ENCODE data around the gene TMPRSS9.

TMPRSS9 gene

GRCh38 chr19:2331601-2332246, 28.3 kb upstream of the TMPRSS9 start:
- H3K27me3 ChIP-seq (ENCODE audit: control insufficient read depth in 3 of 3, insufficient read depth in 3 of 3, low read depth in 1 of 3, low read length in 3 of 3): no peaks in the 10 kb centered on the region
- peaks cover 20 to 21% of the 10 kb centered on the region in 2 donors for H3K4me1 ChIP-seq (ENCODE audit: control insufficient read depth in 2 of 2, insufficient read depth in 1 of 2, low read depth in 1 of 2, low read length in 2 of 2)
- H3K79me1 ChIP-seq (ENCODE audit: low read depth, low read length): peaks cover 24% of the 10 kb centered on the region
- DNase-seq (ENCODE audit: low spot score): no peak
- no peak overlapping the region for H3K23ac ChIP-seq (ENCODE audit: low read depth, low read length, poor library complexity)
- no peak overlapping the region for H3K27ac ChIP-seq (replicated peaks; ENCODE audit: low read length)
- H2BK120ac ChIP-seq (ENCODE audit: low read depth, low read length): no peak overlapping the region
- H2AFZ ChIP-seq (ENCODE audit: low read length): no peak overlapping the region
- H2BK12ac ChIP-seq (ENCODE audit: low read length): no peak overlapping the region
- H2BK5ac ChIP-seq (ENCODE audit: low read length): no peak overlapping the region
- H3K4me2 ChIP-seq (ENCODE audit: insufficient read depth, low read length, poor library complexity, severe bottlenecking): no peak overlapping the region
- no peak overlapping the region for H4K91ac ChIP-seq (ENCODE audit: low read depth, low read length, poor library complexity)
- no peak overlapping the region for H2BK15ac ChIP-seq (ENCODE audit: low read length)
- H3K36me3 ChIP-seq (replicated peaks in 1 of 2; ENCODE audit: control insufficient read depth in 2 of 2, insufficient read depth in 2 of 2, low read length in 2 of 2): peaks cover 5 to 13% of the 10 kb centered on the region in 2 donors
- no peak overlapping the region for H2AK5ac ChIP-seq (ENCODE audit: low read depth, low read length)
- no peak overlapping the region for H3K4ac ChIP-seq (ENCODE audit: low read length)
- no CpG with 5 or more reads among the region's 12 CpGs for WGBS, 2 donors (ENCODE audit: extremely low coverage in 2 of 2, insufficient read length in 2 of 2, insufficient replicate concordance in 1 of 2)
- H3K9ac ChIP-seq (ENCODE audit: low read depth, low read length, poor library complexity): no peak overlapping the region
- H3K4me3 ChIP-seq (ENCODE audit: low read length in 2 of 2): no peak overlapping the region
- H3K18ac ChIP-seq (ENCODE audit: low read length): no peak overlapping the region
- peak overlapping the region; percentile 1 for H3K14ac ChIP-seq (ENCODE audit: low read length)
- no peak overlapping the region for H4K8ac ChIP-seq (ENCODE audit: low read depth, low read length)
- peaks cover 0 to 6% of the 10 kb centered on the region in 2 donors for H3K9me3 ChIP-seq (replicated peaks in 1 of 2; ENCODE audit: control insufficient read depth in 2 of 2, insufficient read depth in 1 of 2, low read depth in 1 of 2, low read length in 2 of 2)

GRCh38 chr19:2332341-2333026, 27.6 kb upstream of the TMPRSS9 start:
- Histone ChIP-seq H3K9ac (ENCODE audit: low read depth, low read length, poor library complexity) (peak overlapping the region; percentile 55), H3K36me3 (replicated peaks in 1 of 2; ENCODE audit: control insufficient read depth in 2 of 2, insufficient read depth in 2 of 2, low read length in 2 of 2) (peaks cover 6 to 9% of the 10 kb centered on the region in 2 donors), H3K14ac (ENCODE audit: low read length) (peak overlapping the region; percentile 78), H2AFZ (ENCODE audit: low read length) (no peak overlapping the region), H4K91ac (ENCODE audit: low read depth, low read length, poor library complexity) (no peak overlapping the region), H3K23ac (ENCODE audit: low read depth, low read length, poor library complexity) (no peak overlapping the region), H3K79me1 (ENCODE audit: low read depth, low read length) (peaks cover 29% of the 10 kb centered on the region), H2BK12ac (ENCODE audit: low read length) (no peak overlapping the region), H3K4me3 (ENCODE audit: low read length in 2 of 2) (no peak overlapping the region), H3K9me3 (replicated peaks in 1 of 2; ENCODE audit: control insufficient read depth in 2 of 2, insufficient read depth in 1 of 2, low read depth in 1 of 2, low read length in 2 of 2) (peaks cover 0 to 8% of the 10 kb centered on the region in 2 donors), H3K27me3 (ENCODE audit: control insufficient read depth in 3 of 3, insufficient read depth in 3 of 3, low read depth in 1 of 3, low read length in 3 of 3) (no peaks in the 10 kb centered on the region), H3K4ac (ENCODE audit: low read length) (no peak overlapping the region), H2BK5ac (ENCODE audit: low read length) (peak overlapping the region; percentile 78), H3K4me1 (ENCODE audit: control insufficient read depth in 2 of 2, insufficient read depth in 1 of 2, low read depth in 1 of 2, low read length in 2 of 2) (peaks cover 24 to 25% of the 10 kb centered on the region in 2 donors), H4K8ac (ENCODE audit: low read depth, low read length) (no peak overlapping the region), H2BK120ac (ENCODE audit: low read depth, low read length) (no peak overlapping the region), H2AK5ac (ENCODE audit: low read depth, low read length) (no peak overlapping the region), H3K27ac (replicated peaks; ENCODE audit: low read length) (no peak overlapping the region), H2BK15ac (ENCODE audit: low read length) (no peak overlapping the region), H3K4me2 (ENCODE audit: insufficient read depth, low read length, poor library complexity, severe bottlenecking) (no peak overlapping the region), H3K18ac (ENCODE audit: low read length) (peak overlapping the region; percentile 42)
- no CpG with 5 or more reads among the region's 17 CpGs for WGBS, 2 donors (ENCODE audit: extremely low coverage in 2 of 2, insufficient read length in 2 of 2, insufficient replicate concordance in 1 of 2)
- no peak for DNase-seq (ENCODE audit: low spot score)

- Histone ChIP-seq H3K4me2 (ENCODE audit: insufficient read depth, low read length, poor library complexity, severe bottlenecking) (no peak overlapping the region), H3K14ac (ENCODE audit: low read length) (no peak overlapping the region), H3K4me1 (ENCODE audit: control insufficient read depth in 2 of 2, insufficient read depth in 1 of 2, low read depth in 1 of 2, low read length in 2 of 2) (peaks cover 26% of the 10 kb centered on the region in 2 donors), H3K27me3 (ENCODE audit: control insufficient read depth in 3 of 3, insufficient read depth in 3 of 3, low read depth in 1 of 3, low read length in 3 of 3) (no peaks in the 10 kb centered on the region), H3K4me3 (ENCODE audit: low read length in 2 of 2) (no peak overlapping the region), H2BK15ac (ENCODE audit: low read length) (no peak overlapping the region), H2BK12ac (ENCODE audit: low read length) (no peak overlapping the region), H3K4ac (ENCODE audit: low read length) (no peak overlapping the region), H3K9ac (ENCODE audit: low read depth, low read length, poor library complexity) (no peak overlapping the region), H4K8ac (ENCODE audit: low read depth, low read length) (no peak overlapping the region), H2BK120ac (ENCODE audit: low read depth, low read length) (no peak overlapping the region), H3K23ac (ENCODE audit: low read depth, low read length, poor library complexity) (peak overlapping the region; percentile 10), H3K36me3 (replicated peaks in 1 of 2; ENCODE audit: control insufficient read depth in 2 of 2, insufficient read depth in 2 of 2, low read length in 2 of 2) (peaks cover 6 to 14% of the 10 kb centered on the region in 2 donors), H3K9me3 (replicated peaks in 1 of 2; ENCODE audit: control insufficient read depth in 2 of 2, insufficient read depth in 1 of 2, low read depth in 1 of 2, low read length in 2 of 2) (peaks cover 0 to 8% of the 10 kb centered on the region in 2 donors), H2BK5ac (ENCODE audit: low read length) (no peak overlapping the region), H3K27ac (replicated peaks; ENCODE audit: low read length) (no peak overlapping the region), H3K18ac (ENCODE audit: low read length) (no peak overlapping the region), H2AK5ac (ENCODE audit: low read depth, low read length) (peak overlapping the region; percentile 91), H4K91ac (ENCODE audit: low read depth, low read length, poor library complexity) (no peak overlapping the region), H2AFZ (ENCODE audit: low read length) (no peak overlapping the region), H3K79me1 (ENCODE audit: low read depth, low read length) (peaks cover 30% of the 10 kb centered on the region)
- WGBS, 2 donors (ENCODE audit: extremely low coverage in 2 of 2, insufficient read length in 2 of 2, insufficient replicate concordance in 1 of 2): no CpG with 5 or more reads among the region's 27 CpGs
- DNase-seq (ENCODE audit: low spot score): no peak
Measured at GRCh38 chr19:2333027-2333806, 26.8 kb upstream of the TMPRSS9 start.

- H3K27me3 ChIP-seq (ENCODE audit: control insufficient read depth in 3 of 3, insufficient read depth in 3 of 3, low read depth in 1 of 3, low read length in 3 of 3): no peaks in the 10 kb centered on the region
- H2BK12ac ChIP-seq (ENCODE audit: low read length): peak overlapping the region; percentile 30
- H3K4me3 ChIP-seq (ENCODE audit: low read length in 2 of 2): no peak overlapping the region
- H2AK5ac ChIP-seq (ENCODE audit: low read depth, low read length): peak overlapping the region; percentile 91
- peaks cover 26% of the 10 kb centered on the region in 2 donors for H3K4me1 ChIP-seq (ENCODE audit: control insufficient read depth in 2 of 2, insufficient read depth in 1 of 2, low read depth in 1 of 2, low read length in 2 of 2)
- no peak overlapping the region for H3K18ac ChIP-seq (ENCODE audit: low read length)
- no peak for DNase-seq (ENCODE audit: low spot score)
- peaks cover 33% of the 10 kb centered on the region for H3K79me1 ChIP-seq (ENCODE audit: low read depth, low read length)
- no peak overlapping the region for H2BK15ac ChIP-seq (ENCODE audit: low read length)
- H3K36me3 ChIP-seq (replicated peaks in 1 of 2; ENCODE audit: control insufficient read depth in 2 of 2, insufficient read depth in 2 of 2, low read length in 2 of 2): peaks cover 6 to 17% of the 10 kb centered on the region in 2 donors
- H2BK5ac ChIP-seq (ENCODE audit: low read length): no peak overlapping the region
- no peak overlapping the region for H2BK120ac ChIP-seq (ENCODE audit: low read depth, low read length)
- H3K9ac ChIP-seq (ENCODE audit: low read depth, low read length, poor library complexity): no peak overlapping the region
- no peak overlapping the region for H3K23ac ChIP-seq (ENCODE audit: low read depth, low read length, poor library complexity)
- no peak overlapping the region for H3K27ac ChIP-seq (replicated peaks; ENCODE audit: low read length)
- no peak overlapping the region for H3K14ac ChIP-seq (ENCODE audit: low read length)
- H4K8ac ChIP-seq (ENCODE audit: low read depth, low read length): no peak overlapping the region
- WGBS, 2 donors (ENCODE audit: extremely low coverage in 2 of 2, insufficient read length in 2 of 2, insufficient replicate concordance in 1 of 2): no CpG with 5 or more reads among the region's 11 CpGs
- no peak overlapping the region for H2AFZ ChIP-seq (ENCODE audit: low read length)
- H3K4ac ChIP-seq (ENCODE audit: low read length): no peak overlapping the region
- peaks cover 0 to 8% of the 10 kb centered on the region in 2 donors for H3K9me3 ChIP-seq (replicated peaks in 1 of 2; ENCODE audit: control insufficient read depth in 2 of 2, insufficient read depth in 1 of 2, low read depth in 1 of 2, low read length in 2 of 2)
- H4K91ac ChIP-seq (ENCODE audit: low read depth, low read length, poor library complexity): no peak overlapping the region
- H3K4me2 ChIP-seq (ENCODE audit: insufficient read depth, low read length, poor library complexity, severe bottlenecking): no peak overlapping the region
Measured at GRCh38 chr19:2333807-2334211, 26.3 kb upstream of the TMPRSS9 start.
